ENCODE measurements around the gene LBH. TPM values are rescaled to one million over a fixed set of nuclear protein-coding genes. Genes with fewer than 3 reads are reported as not detected.

The LBH gene
- total RNA-seq, 1 donor from 2014 or later: 137 TPM

- no peaks in the 10 kb centered on the region for H3K9me3 Mint-ChIP-seq (ENCODE audit: unreplicated experiment)
- H3K27me3 Mint-ChIP-seq (ENCODE audit: unreplicated experiment): peaks cover 4% of the 10 kb centered on the region
- H3K27ac Mint-ChIP-seq (ENCODE audit: unreplicated experiment): no peak overlapping the region
- no peak overlapping the region for H3K4me3 Mint-ChIP-seq (ENCODE audit: unreplicated experiment)
- H3K36me3 Mint-ChIP-seq (ENCODE audit: low read depth, unreplicated experiment): no peaks in the 10 kb centered on the region
- TF ChIP-seq, protein P1, sequence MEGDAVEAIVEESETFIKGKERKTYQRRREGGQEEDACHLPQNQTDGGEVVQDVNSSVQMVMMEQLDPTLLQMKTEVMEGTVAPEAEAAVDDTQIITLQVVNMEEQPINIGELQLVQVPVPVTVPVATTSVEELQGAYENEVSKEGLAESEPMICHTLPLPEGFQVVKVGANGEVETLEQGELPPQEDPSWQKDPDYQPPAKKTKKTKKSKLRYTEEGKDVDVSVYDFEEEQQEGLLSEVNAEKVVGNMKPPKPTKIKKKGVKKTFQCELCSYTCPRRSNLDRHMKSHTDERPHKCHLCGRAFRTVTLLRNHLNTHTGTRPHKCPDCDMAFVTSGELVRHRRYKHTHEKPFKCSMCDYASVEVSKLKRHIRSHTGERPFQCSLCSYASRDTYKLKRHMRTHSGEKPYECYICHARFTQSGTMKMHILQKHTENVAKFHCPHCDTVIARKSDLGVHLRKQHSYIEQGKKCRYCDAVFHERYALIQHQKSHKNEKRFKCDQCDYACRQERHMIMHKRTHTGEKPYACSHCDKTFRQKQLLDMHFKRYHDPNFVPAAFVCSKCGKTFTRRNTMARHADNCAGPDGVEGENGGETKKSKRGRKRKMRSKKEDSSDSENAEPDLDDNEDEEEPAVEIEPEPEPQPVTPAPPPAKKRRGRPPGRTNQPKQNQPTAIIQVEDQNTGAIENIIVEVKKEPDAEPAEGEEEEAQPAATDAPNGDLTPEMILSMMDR (IDR thresholded peaks at IDR 0.05; ENCODE audit: unreplicated experiment): no peak
- H3K4me1 Mint-ChIP-seq (ENCODE audit: unreplicated experiment): peaks cover 20% of the 10 kb centered on the region
- DNase-seq (ENCODE audit: low spot score): no peak
Observed at GRCh38 chr2:30283931-30284565, 52.7 kb downstream of the LBH start.

GRCh38 chr2:30285758-30286157 is 54.4 kb downstream of the LBH start:
- peaks cover 26% of the 10 kb centered on the region for H3K4me1 Mint-ChIP-seq (ENCODE audit: unreplicated experiment)
- TF ChIP-seq, protein P1 (IDR thresholded peaks at IDR 0.05; ENCODE audit: unreplicated experiment): no peak
- H3K27me3 Mint-ChIP-seq (ENCODE audit: unreplicated experiment): peaks cover 3% of the 10 kb centered on the region
- no peak overlapping the region for H3K4me3 Mint-ChIP-seq (ENCODE audit: unreplicated experiment)
- no peaks in the 10 kb centered on the region for H3K9me3 Mint-ChIP-seq (ENCODE audit: unreplicated experiment)
- no peak for DNase-seq (ENCODE audit: low spot score)
- no peaks in the 10 kb centered on the region for H3K36me3 Mint-ChIP-seq (ENCODE audit: low read depth, unreplicated experiment)
- no peak overlapping the region for H3K27ac Mint-ChIP-seq (ENCODE audit: unreplicated experiment)

DNA sequence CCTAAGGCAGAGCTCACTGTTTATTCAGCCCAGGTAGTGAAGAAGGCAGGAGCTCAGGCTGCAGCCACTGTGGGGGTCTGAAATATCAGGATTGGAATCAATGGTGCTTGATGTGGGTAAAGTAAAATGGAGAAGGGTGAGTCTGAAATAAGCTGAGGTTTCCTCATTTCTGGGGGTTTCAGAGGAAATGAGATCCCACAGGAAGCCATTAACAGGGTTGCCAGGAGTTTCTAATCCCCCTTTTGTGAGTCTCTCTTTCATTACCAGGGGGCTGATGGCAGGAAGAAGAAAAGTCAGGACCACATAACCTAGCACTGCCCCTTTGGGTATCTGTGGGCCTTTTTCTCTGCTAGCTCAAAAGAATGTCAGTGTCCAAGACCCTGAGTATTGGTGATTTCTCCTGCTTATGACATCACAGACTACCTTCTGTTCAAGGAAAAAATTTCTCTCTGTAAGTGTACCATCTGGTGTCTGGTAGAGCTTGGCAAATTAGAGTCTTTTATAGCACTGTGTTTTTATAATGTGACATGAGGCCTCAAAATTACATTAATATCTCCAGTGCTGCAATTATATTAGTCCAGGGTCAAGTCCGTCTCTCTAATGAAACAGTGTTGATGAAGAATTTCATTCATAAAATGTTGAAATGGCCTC is 56.0 kb downstream of the LBH start:
- Mint-ChIP-seq H3K36me3 (ENCODE audit: low read depth, unreplicated experiment) (no peaks in the 10 kb centered on the region), H3K27me3 (ENCODE audit: unreplicated experiment) (peaks cover 3% of the 10 kb centered on the region), H3K9me3 (ENCODE audit: unreplicated experiment) (no peaks in the 10 kb centered on the region), H3K4me3 (ENCODE audit: unreplicated experiment) (no peak overlapping the region), H3K27ac (ENCODE audit: unreplicated experiment) (no peak overlapping the region), H3K4me1 (ENCODE audit: unreplicated experiment) (peaks cover 27% of the 10 kb centered on the region)
- TF ChIP-seq, protein P1 (IDR thresholded peaks at IDR 0.05; ENCODE audit: unreplicated experiment): no peak
- DNase-seq (ENCODE audit: low spot score): no peak

GRCh38 chr2:30287857-30288513 is 56.7 kb downstream of the LBH start:
- H3K4me3 Mint-ChIP-seq (ENCODE audit: unreplicated experiment): no peak overlapping the region
- H3K4me1 Mint-ChIP-seq (ENCODE audit: unreplicated experiment): peaks cover 29% of the 10 kb centered on the region
- no peak overlapping the region for H3K27ac Mint-ChIP-seq (ENCODE audit: unreplicated experiment)
- DNase-seq (ENCODE audit: low spot score): no peak
- TF ChIP-seq, protein P1 (IDR thresholded peaks at IDR 0.05; ENCODE audit: unreplicated experiment): no peak
- H3K36me3 Mint-ChIP-seq (ENCODE audit: low read depth, unreplicated experiment): no peaks in the 10 kb centered on the region
- H3K9me3 Mint-ChIP-seq (ENCODE audit: unreplicated experiment): no peaks in the 10 kb centered on the region
- peaks cover 3% of the 10 kb centered on the region for H3K27me3 Mint-ChIP-seq (ENCODE audit: unreplicated experiment)

- no peak overlapping the region for H3K27ac Mint-ChIP-seq (ENCODE audit: unreplicated experiment)
Observed at GRCh38 chr2:30288561-30288960, 57.2 kb downstream of the LBH start.

More at GRCh38 chr2:30288561-30288960, 57.2 kb downstream of the LBH start:
- peaks cover 35% of the 10 kb centered on the region for H3K4me1 Mint-ChIP-seq (ENCODE audit: unreplicated experiment)
- no peaks in the 10 kb centered on the region for H3K36me3 Mint-ChIP-seq (ENCODE audit: low read depth, unreplicated experiment)
- DNase-seq (ENCODE audit: low spot score): no peak
- H3K4me3 Mint-ChIP-seq (ENCODE audit: unreplicated experiment): no peak overlapping the region
- peaks cover 3% of the 10 kb centered on the region for H3K27me3 Mint-ChIP-seq (ENCODE audit: unreplicated experiment)
- no peaks in the 10 kb centered on the region for H3K9me3 Mint-ChIP-seq (ENCODE audit: unreplicated experiment)
- TF ChIP-seq, protein P1 (IDR thresholded peaks at IDR 0.05; ENCODE audit: unreplicated experiment): no peak
